ENCODE measurements around the gene IQCC. TPM values are rescaled to one million over a fixed set of nuclear protein-coding genes. Genes with fewer than 3 reads are reported as not detected.

IQCC gene
- polyA plus RNA-seq, 3 donors: 0.18 to 0.31 (median 0.28) TPM

DNA sequence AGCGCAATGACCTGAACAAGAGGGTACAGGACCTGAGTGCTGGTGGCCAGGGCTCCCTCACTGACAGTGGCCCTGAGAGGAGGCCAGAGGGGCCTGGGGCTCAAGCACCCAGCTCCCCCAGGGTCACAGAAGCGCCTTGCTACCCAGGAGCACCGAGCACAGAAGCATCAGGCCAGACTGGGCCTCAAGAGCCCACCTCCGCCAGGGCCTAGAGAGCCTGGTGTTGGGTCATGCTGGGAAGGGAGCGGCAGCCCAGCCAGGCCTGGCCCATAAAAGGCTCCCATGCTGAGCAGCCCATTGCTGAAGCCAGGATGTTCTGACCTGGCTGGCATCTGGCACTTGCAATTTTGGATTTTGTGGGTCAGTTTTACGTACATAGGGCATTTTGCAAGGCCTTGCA is 10.5 kb upstream of the IQCC start:
- WGBS (ENCODE audit: insufficient coverage): 95% methylated on average over 6 of the region's 6 CpGs

DNA sequence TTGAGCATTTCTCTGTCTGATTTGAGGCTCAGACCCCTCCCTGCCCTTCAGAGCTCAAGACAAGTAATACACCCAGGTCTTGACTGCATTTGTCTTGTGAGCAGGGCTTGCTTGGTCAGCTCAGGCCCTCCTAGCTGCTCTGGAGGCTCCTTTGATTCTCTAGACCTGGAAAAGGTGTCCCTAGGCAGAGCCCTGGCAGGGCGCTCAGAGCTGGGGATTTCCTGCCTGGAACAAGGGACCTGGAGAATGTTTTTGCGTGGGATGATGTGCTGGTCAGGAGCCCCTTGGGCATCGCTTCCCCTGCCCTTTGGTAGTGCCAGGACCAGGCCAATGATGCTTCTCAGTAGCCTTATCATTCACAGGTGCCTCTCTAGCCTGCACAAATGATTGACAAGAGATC is 9.9 kb upstream of the IQCC start:
- Histone ChIP-seq H3K36me3 (replicated peaks in 1 of 2; ENCODE audit: control insufficient read depth in 1 of 2, insufficient read depth in 2 of 2, low read length in 2 of 2) (peaks cover 69 to 79% of the 10 kb centered on the region in 2 donors), H4K20me1 (ENCODE audit: insufficient read depth, low read length) (no peaks in the 10 kb centered on the region), H2AFZ (ENCODE audit: insufficient read depth, low read depth, low read length, poor library complexity, severe bottlenecking) (no peak overlapping the region), H3K4me1 (ENCODE audit: control insufficient read depth in 1 of 2, insufficient read depth in 2 of 2, low read length in 2 of 2) (peaks cover 6 to 10% of the 10 kb centered on the region in 2 donors), H3K4me3 (replicated peaks in 1 of 3; ENCODE audit: low read depth in 2 of 3, low read length in 3 of 3) (no peak overlapping the region), H3K79me2 (ENCODE audit: insufficient read depth, low read length) (no peaks in the 10 kb centered on the region), H3K27ac (ENCODE audit: low read depth in 1 of 2, low read length in 2 of 2) (no peak overlapping the region), H3K4me2 (replicated peaks; ENCODE audit: extremely low read depth, low read length, poor library complexity, severe bottlenecking) (no peak overlapping the region), H3K9me3 (replicated peaks in 1 of 2; ENCODE audit: control insufficient read depth in 1 of 2, insufficient read depth in 1 of 2, low read length in 2 of 2) (no peaks in the 10 kb centered on the region), H3K27me3 (ENCODE audit: control insufficient read depth in 2 of 2, insufficient read depth in 2 of 2, low read length in 2 of 2) (no peaks in the 10 kb centered on the region), H3K9ac (ENCODE audit: insufficient read depth, low read length, poor library complexity, severe bottlenecking) (no peak overlapping the region)
- intact Hi-C loops (cut with micrococcal nuclease): no loop called here
- H3K4me1 Mint-ChIP-seq: peaks cover 10% of the 10 kb centered on the region
- H3K27me3 Mint-ChIP-seq (ENCODE audit: low read depth in 3 of 3): no peaks in the 10 kb centered on the region
- DNase-seq: no peak
- TF ChIP-seq, protein P1, sequence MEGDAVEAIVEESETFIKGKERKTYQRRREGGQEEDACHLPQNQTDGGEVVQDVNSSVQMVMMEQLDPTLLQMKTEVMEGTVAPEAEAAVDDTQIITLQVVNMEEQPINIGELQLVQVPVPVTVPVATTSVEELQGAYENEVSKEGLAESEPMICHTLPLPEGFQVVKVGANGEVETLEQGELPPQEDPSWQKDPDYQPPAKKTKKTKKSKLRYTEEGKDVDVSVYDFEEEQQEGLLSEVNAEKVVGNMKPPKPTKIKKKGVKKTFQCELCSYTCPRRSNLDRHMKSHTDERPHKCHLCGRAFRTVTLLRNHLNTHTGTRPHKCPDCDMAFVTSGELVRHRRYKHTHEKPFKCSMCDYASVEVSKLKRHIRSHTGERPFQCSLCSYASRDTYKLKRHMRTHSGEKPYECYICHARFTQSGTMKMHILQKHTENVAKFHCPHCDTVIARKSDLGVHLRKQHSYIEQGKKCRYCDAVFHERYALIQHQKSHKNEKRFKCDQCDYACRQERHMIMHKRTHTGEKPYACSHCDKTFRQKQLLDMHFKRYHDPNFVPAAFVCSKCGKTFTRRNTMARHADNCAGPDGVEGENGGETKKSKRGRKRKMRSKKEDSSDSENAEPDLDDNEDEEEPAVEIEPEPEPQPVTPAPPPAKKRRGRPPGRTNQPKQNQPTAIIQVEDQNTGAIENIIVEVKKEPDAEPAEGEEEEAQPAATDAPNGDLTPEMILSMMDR (IDR thresholded peaks at IDR 0.05): no peak
- no peak overlapping the region for H3K4me3 Mint-ChIP-seq
- H3K9me3 Mint-ChIP-seq: peaks cover 0 to 1% (median 0%) of the 10 kb centered on the region in 7 donors
- WGBS (ENCODE audit: insufficient coverage): 100% methylated on average over 1 of the region's 3 CpGs
- peaks cover 70 to 77% of the 10 kb centered on the region in 2 donors for H3K36me3 Mint-ChIP-seq
- H3K27ac Mint-ChIP-seq: no peak overlapping the region

More for the DNA sequence above, 10.5 kb upstream of the IQCC start:
- H3K4me1 Mint-ChIP-seq: peaks cover 5% of the 10 kb centered on the region
- Histone ChIP-seq H4K20me1 (ENCODE audit: insufficient read depth, low read length) (no peaks in the 10 kb centered on the region), H3K4me2 (replicated peaks; ENCODE audit: extremely low read depth, low read length, poor library complexity, severe bottlenecking) (no peak overlapping the region), H3K4me3 (replicated peaks in 1 of 3; ENCODE audit: low read depth in 2 of 3, low read length in 3 of 3) (no peak overlapping the region), H3K27me3 (ENCODE audit: control insufficient read depth in 2 of 2, insufficient read depth in 2 of 2, low read length in 2 of 2) (no peaks in the 10 kb centered on the region), H3K36me3 (replicated peaks in 1 of 2; ENCODE audit: control insufficient read depth in 1 of 2, insufficient read depth in 2 of 2, low read length in 2 of 2) (peaks cover 74 to 85% of the 10 kb centered on the region in 2 donors), H3K9me3 (replicated peaks in 1 of 2; ENCODE audit: control insufficient read depth in 1 of 2, insufficient read depth in 1 of 2, low read length in 2 of 2) (no peaks in the 10 kb centered on the region), H3K9ac (ENCODE audit: insufficient read depth, low read length, poor library complexity, severe bottlenecking) (no peak overlapping the region), H2AFZ (ENCODE audit: insufficient read depth, low read depth, low read length, poor library complexity, severe bottlenecking) (no peak overlapping the region), H3K4me1 (ENCODE audit: control insufficient read depth in 1 of 2, insufficient read depth in 2 of 2, low read length in 2 of 2) (peaks cover 2 to 5% of the 10 kb centered on the region in 2 donors), H3K79me2 (ENCODE audit: insufficient read depth, low read length) (peaks cover under 1% of the 10 kb centered on the region), H3K27ac (ENCODE audit: low read depth in 1 of 2, low read length in 2 of 2) (no peak overlapping the region)
- no peaks in the 10 kb centered on the region for H3K27me3 Mint-ChIP-seq (ENCODE audit: low read depth in 3 of 3)
- DNase-seq: no peak
- peaks cover 0 to 1% (median 0%) of the 10 kb centered on the region in 7 donors for H3K9me3 Mint-ChIP-seq
- TF ChIP-seq, protein P1 (IDR thresholded peaks at IDR 0.05): no peak
- intact Hi-C loops (cut with micrococcal nuclease): no loop called here
- H3K36me3 Mint-ChIP-seq: peaks cover 76 to 83% of the 10 kb centered on the region in 2 donors
- no peak overlapping the region for H3K4me3 Mint-ChIP-seq
- H3K27ac Mint-ChIP-seq: no peak overlapping the region
